HFFc6 (cell line): ENCODE results near the gene NSUN3. TPM values are rescaled to one million over a fixed set of nuclear protein-coding genes. Genes with fewer than 3 reads are reported as not detected.
"Not testable (repeated sequence)": the region's sequence is repeated elsewhere in the genome, so short reads cannot be mapped to it uniquely, and the experiment has no call there.

ENCODE experiments used
- DNase-seq: peaks from one replicate; pipeline ENCODE4 v3.0.0-alpha.2; 2018
- H3K27ac Mint-ChIP-seq: 2 replicates; pipeline ENCODE4 v1.8.0; 2020; ENCODE audit warnings: mild to moderate bottlenecking, mixed read lengths
- H3K27me3 Mint-ChIP-seq: 2 replicates; pipeline ENCODE4 v1.8.0; 2021; ENCODE audit warnings: mild to moderate bottlenecking, moderate library complexity, mixed read lengths; ENCODE audit not compliant: insufficient read depth
- H3K36me3 Mint-ChIP-seq: 2 replicates; pipeline ENCODE4 v1.8.0; 2021; ENCODE audit warnings: low read depth, mixed read lengths
- H3K4me1 Mint-ChIP-seq: 2 replicates; pipeline ENCODE4 v1.8.0; 2020; ENCODE audit warnings: low read depth, mixed read lengths
- H3K4me3 Mint-ChIP-seq: 2 replicates; pipeline ENCODE4 v1.8.0; 2020; ENCODE audit warnings: mild to moderate bottlenecking, moderate library complexity, mixed read lengths
- H3K9me3 Mint-ChIP-seq: 2 replicates; pipeline ENCODE4 v1.8.0; 2020; ENCODE audit warnings: mild to moderate bottlenecking, mixed read lengths
- CTCF ChIP-seq: fragments of 200-600 bp; sonication (generic); IDR thresholded peaks from 2 replicates; pipeline ENCODE4 v1.5.0; 2021; ENCODE audit warnings: antibody characterized with exemption, mild to moderate bottlenecking
- total RNA-seq, 6 experiments: library from RNA; stranded (reverse); fragmentation: NEBNext Ultra II Directional; extraction: Animal tissue kit (Norgen Biotek cat#: 25700); gene quantifications; 2 replicates in 1 of 6; 3 replicates in 5 of 6; pipeline ENCODE4 v1.2.3, GENCODE V29; 2021

Gene NSUN3
- total RNA-seq, 6 experiments from 2014 or later: 6.1 to 8.8 (median 7.2) TPM

GRCh38 chr3:94099311-94099710 is 36.5 kb downstream of the NSUN3 start:
- Mint-ChIP-seq H3K4me1 (no peaks in the 10 kb centered on the region), H3K4me3 (no peak overlapping the region), H3K36me3 (peaks cover 9% of the 10 kb centered on the region; the same call in 1 of the 2 replicates), H3K27me3 (no peaks in the 10 kb centered on the region), H3K9me3 (no peaks in the 10 kb centered on the region), H3K27ac (no peak overlapping the region)
- TF ChIP-seq CTCF: no peak
- no peak for DNase-seq

- TF ChIP-seq CTCF: peak; percentile 68
- no peaks in the 10 kb centered on the region for H3K4me1 Mint-ChIP-seq
- no peaks in the 10 kb centered on the region for H3K27me3 Mint-ChIP-seq
- H3K27ac Mint-ChIP-seq: no peak overlapping the region
- no peak overlapping the region for H3K4me3 Mint-ChIP-seq
- peak; percentile 36 for DNase-seq
- no peaks in the 10 kb centered on the region for H3K9me3 Mint-ChIP-seq
- peaks cover 9% of the 10 kb centered on the region; the same call in 1 of the 2 replicates for H3K36me3 Mint-ChIP-seq
Observed at GRCh38 chr3:94101860-94102259, 39.0 kb downstream of the NSUN3 start.

- no peak for TF ChIP-seq CTCF
- Mint-ChIP-seq H3K4me3 (no peak overlapping the region), H3K9me3 (no peaks in the 10 kb centered on the region), H3K27me3 (no peaks in the 10 kb centered on the region; the same call in 1 of the 2 replicates), H3K4me1 (no peaks in the 10 kb centered on the region), H3K27ac (no peak overlapping the region), H3K36me3 (no peaks in the 10 kb centered on the region)
- DNase-seq: no peak
Observed at GRCh38 chr3:94106268-94106667, 43.4 kb downstream of the NSUN3 start.

GRCh38 chr3:94110232-94110631 is 47.4 kb downstream of the NSUN3 start:
- H3K4me1 Mint-ChIP-seq: peaks cover 12% of the 10 kb centered on the region
- DNase-seq, H3K27me3 Mint-ChIP-seq, H3K4me3 Mint-ChIP-seq, H3K27ac Mint-ChIP-seq, H3K36me3 Mint-ChIP-seq, H3K9me3 Mint-ChIP-seq: not testable (repeated sequence)

- Mint-ChIP-seq H3K36me3 (no peaks in the 10 kb centered on the region), H3K9me3 (no peaks in the 10 kb centered on the region), H3K27ac (no peak overlapping the region), H3K27me3 (no peaks in the 10 kb centered on the region; the same call in 1 of the 2 replicates), H3K4me1 (peaks cover 18% of the 10 kb centered on the region), H3K4me3 (no peak overlapping the region)
- no peak for DNase-seq
- no peak for TF ChIP-seq CTCF
Observed at GRCh38 chr3:94110854-94111253, 48.0 kb downstream of the NSUN3 start.

GRCh38 chr3:94114666-94115065 is 51.8 kb downstream of the NSUN3 start:
- no peaks in the 10 kb centered on the region for H3K36me3 Mint-ChIP-seq
- no peak overlapping the region for H3K27ac Mint-ChIP-seq
- no peaks in the 10 kb centered on the region; the same call in 1 of the 2 replicates for H3K27me3 Mint-ChIP-seq
- no peak overlapping the region for H3K4me3 Mint-ChIP-seq
- no peak for TF ChIP-seq CTCF
- peaks cover 18% of the 10 kb centered on the region for H3K4me1 Mint-ChIP-seq
- no peak for DNase-seq
- H3K9me3 Mint-ChIP-seq: no peaks in the 10 kb centered on the region
